Esophagus (tissue), 2 donors: ENCODE measurements around the gene GRID1. TPM values are rescaled to one million over a fixed set of nuclear protein-coding genes. Genes with fewer than 3 reads are reported as not detected.

Experiments
- H3K27ac ChIP-seq, 2 donors: one replicate each; pipeline ENCODE4 v1.5.1; 2013; ENCODE audit warnings: low read depth in 2 of 2, mild to moderate bottlenecking in 2 of 2, inconsistent platforms in 1 of 2, low read length in 1 of 2, moderate library complexity in 1 of 2
- H3K27me3 ChIP-seq, 2 donors: one replicate each; pipeline ENCODE4 v1.6.1; 2013; ENCODE audit warnings: low read length in 2 of 2, control low read depth in 1 of 2, mild to moderate bottlenecking in 1 of 2; ENCODE audit not compliant: insufficient read depth in 2 of 2, control insufficient read depth in 1 of 2
- H3K36me3 ChIP-seq, 2 donors: one replicate each; pipeline ENCODE4 v1.6.1; 2013; ENCODE audit warnings: low read length in 1 of 2; ENCODE audit not compliant: control insufficient read depth in 2 of 2, insufficient read depth in 2 of 2
- H3K4me1 ChIP-seq, 2 donors: one replicate each; pipeline ENCODE4 v1.6.1; 2013; ENCODE audit warnings: low read length in 1 of 2; ENCODE audit not compliant: control insufficient read depth in 2 of 2, insufficient read depth in 2 of 2
- H3K4me3 ChIP-seq, 2 donors: one replicate each; pipeline ENCODE4 v1.5.1; 2013; ENCODE audit warnings: low read length in 2 of 2, mild to moderate bottlenecking in 2 of 2, low read depth in 1 of 2, moderate library complexity in 1 of 2
- H3K9me3 ChIP-seq, 2 donors: one replicate each; pipeline ENCODE4 v1.6.1; 2013; ENCODE audit warnings: mild to moderate bottlenecking in 2 of 2, low read depth in 1 of 2, low read length in 1 of 2, moderate library complexity in 1 of 2; ENCODE audit not compliant: control insufficient read depth in 2 of 2, insufficient read depth in 1 of 2
- WGBS, 2 donors: extraction: QIAGEN DNeasy Blood & Tissue Kit; methylation state at CpG; one replicate each; pipeline ENCODE4 v1.1.7; 2013; 5-methylcytosine and 5-hydroxymethylcytosine counted together
- polyA plus RNA-seq, 2 donors: library from polyadenylated mRNA; stranded (reverse); fragments of 200-250 nt; gene quantifications; one replicate each; pipeline ENCODE4 v1.2.3, GENCODE V29; 2013
- donor health status: healthy with polysubstance abuse.
- donor health status: Bipolar disorder and iron deficiency.

The GRID1 gene
- polyA plus RNA-seq, 2 donors = 0.04 to 0.32 TPM

DNA sequence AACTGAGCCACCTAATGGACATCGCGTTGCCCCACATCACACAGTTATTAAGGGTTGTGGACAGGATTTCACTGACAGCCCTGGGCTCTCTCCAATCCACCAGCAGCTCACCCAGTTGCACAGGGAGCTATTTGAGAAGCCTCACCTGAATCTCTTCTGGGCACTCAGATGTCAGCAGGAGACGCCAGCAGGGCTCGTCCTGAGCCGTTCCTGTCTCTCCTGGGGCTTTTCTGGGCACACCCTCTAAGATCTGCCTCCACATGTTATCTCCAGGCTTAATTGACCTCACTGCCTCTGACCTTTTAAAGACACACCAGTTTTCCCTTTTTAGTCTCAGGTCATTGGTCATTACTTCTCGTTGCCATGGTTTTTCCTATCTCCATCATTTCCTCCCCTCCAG lies 63.0 kb downstream of the GRID1 start:
- H3K9me3 ChIP-seq = peaks cover 0 to 2% of the 10 kb centered on the region in 2 donors
- no peak overlapping the region for H3K4me3 ChIP-seq
- no peaks in the 10 kb centered on the region for H3K4me1 ChIP-seq
- 64 to 66% methylated on average over 6 of the region's 6 CpGs for WGBS, 2 donors
- no peaks in the 10 kb centered on the region for H3K27me3 ChIP-seq
- H3K36me3 ChIP-seq = no peaks in the 10 kb centered on the region
- no peak overlapping the region for H3K27ac ChIP-seq

DNA sequence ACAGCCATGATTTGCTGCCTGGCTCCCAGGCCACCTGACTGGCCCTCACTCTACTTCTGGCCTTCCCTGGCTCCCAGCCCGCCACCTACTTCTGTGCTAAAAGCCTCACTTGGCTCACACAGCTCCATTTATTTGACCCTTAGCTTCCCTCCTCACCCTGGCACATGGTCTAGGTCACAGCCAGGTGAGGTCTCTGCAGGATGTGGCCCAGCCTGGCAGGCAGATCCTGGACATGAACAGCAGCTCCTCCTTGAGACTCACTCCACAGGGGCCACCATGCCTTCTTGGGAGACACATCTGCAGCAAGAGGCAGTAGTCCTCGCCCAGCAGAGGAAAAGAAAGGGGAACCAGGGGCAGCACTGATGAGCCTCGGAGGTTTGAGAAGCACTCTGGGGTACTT lies 64.6 kb downstream of the GRID1 start:
- Histone ChIP-seq H3K9me3 (peaks cover 0 to 2% of the 10 kb centered on the region in 2 donors), H3K27ac (no peak overlapping the region), H3K36me3 (no peaks in the 10 kb centered on the region), H3K4me1 (no peaks in the 10 kb centered on the region), H3K4me3 (no peak overlapping the region), H3K27me3 (no peaks in the 10 kb centered on the region)
- WGBS, 2 donors = 71 to 79% methylated on average over 3 of the region's 3 CpGs

DNA sequence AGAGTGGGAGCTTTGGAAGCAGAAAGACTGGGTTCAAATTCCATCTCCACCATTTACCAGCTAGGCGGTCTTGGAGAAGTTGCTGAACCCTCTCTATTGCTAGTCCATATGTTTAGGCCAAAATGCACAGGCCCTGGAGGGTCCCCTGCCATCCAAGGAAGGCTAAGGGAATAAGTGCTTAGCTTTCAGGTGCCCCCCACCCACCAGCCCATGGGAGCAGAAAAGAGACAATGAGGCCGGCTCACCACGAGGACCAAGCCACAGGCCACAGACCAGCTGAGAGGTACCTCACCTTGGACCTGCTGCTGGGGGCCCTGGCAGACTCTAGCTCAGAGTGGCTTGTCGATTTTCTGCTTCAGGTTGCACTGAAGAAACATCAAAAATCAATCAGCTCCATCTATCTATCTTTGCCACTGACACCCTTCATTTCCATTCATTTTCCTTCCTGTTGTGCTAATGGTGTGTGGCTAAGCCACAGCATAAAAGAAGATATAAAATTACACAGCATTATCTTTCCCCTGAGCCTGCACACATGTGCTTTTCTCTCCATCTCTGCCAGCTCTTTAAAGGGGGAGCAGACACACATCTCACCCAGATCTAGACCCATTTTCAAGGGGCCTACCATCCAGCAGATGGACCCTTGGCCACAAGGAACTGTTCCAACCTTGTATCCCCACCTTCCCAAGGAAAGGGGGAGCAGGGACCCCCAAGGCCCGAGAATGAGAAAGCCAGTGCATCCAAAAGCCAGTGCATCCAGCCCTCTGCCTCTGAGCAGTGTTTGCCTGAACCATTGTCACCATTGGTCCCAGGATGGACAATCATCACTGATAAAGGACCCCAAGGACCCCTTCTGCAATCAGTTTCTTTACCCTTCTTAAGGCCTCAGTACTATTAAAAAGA lies 65.4 kb downstream of the GRID1 start:
- Histone ChIP-seq H3K27me3 (no peaks in the 10 kb centered on the region), H3K4me1 (no peaks in the 10 kb centered on the region), H3K27ac (no peak overlapping the region), H3K4me3 (no peak overlapping the region), H3K9me3 (peaks cover 0 to 2% of the 10 kb centered on the region in 2 donors), H3K36me3 (no peaks in the 10 kb centered on the region)
- WGBS, 2 donors = 74 to 78% methylated on average over 5 of the region's 5 CpGs

DNA sequence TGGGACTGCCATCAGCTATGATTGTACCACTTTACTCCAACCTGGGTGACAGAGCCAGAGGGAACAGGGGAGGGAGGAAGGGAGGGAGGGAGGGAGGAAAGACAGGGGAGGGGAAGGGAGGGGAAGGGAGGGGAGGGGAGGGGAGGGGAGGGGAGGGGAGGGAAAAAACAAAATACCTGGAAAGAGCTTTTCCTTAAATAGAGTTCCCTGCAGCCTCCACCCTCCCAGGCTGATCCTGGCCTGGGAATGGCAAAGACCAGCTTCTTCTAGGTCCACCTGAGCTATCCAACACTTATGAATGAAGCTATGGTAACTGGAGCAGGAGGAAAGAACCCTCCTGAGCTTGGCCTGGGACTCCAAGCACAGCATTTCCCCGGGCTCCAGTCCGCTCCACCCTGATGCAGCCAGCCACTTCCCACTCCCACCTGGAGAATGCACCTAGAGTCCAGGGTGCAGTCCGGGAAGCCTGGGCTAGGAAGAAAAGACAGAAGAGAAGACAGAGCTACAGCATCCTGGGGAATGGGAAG lies 66.1 kb downstream of the GRID1 start:
- Histone ChIP-seq H3K36me3 (no peaks in the 10 kb centered on the region), H3K4me3 (no peak overlapping the region), H3K4me1 (no peaks in the 10 kb centered on the region), H3K27ac (no peak overlapping the region), H3K27me3 (no peaks in the 10 kb centered on the region), H3K9me3 (peaks cover 0 to 4% of the 10 kb centered on the region in 2 donors)
- 77 to 81% methylated on average over 3 of the region's 3 CpGs for WGBS, 2 donors

DNA sequence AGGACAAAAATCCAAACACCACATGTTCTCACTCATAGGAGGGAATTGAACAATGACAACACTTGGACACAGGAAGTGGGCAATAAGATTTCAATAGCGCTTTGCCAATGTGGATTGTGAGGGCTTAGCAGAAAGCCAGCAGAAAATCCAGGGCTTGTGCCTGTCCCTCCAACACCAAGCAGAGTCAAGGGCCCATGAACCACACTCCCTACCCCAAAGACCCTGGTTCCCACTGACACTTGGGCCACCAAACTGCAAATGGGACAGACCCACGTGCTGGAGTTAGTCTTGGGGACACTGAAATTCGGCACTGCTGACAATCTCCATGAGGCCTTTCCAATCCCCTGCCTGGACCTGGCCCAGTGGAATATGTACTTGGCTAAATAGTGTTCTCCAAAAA lies 67.0 kb downstream of the GRID1 start:
- no peaks in the 10 kb centered on the region for H3K27me3 ChIP-seq
- WGBS, 2 donors = 74 to 85% methylated on average over 3 of the region's 3 CpGs
- no peak overlapping the region for H3K4me3 ChIP-seq

DNA sequence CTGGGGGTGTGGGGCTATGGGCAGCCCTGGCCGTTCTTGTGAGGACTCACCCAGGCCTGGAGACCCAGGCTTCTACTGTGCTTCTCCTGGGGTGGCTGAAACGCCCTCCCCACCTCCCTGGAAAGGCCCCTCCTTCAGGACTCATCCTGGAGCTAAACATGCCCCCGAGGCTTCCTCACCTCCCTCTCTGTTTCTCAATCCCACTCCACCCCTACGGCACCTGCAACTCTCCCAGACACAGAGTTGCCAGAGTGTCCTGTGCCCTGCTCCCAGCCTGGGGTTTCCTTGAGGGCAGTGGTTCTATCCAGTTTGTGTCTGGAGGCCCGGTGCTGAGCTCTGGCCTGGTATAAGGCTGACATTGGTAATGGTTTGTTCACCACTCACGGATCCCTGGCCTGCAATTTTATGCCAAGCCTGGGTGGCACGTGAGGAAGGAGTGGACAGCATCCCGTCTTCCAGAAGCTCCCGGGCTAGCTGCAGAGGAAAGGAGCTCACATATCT lies 68.0 kb downstream of the GRID1 start:
- WGBS, 2 donors = 63 to 71% methylated on average over 9 of the region's 9 CpGs

More for the DNA sequence above, 67.0 kb downstream of the GRID1 start:
- H3K36me3 ChIP-seq = no peaks in the 10 kb centered on the region
- no peaks in the 10 kb centered on the region for H3K4me1 ChIP-seq
- H3K9me3 ChIP-seq = peaks cover 0 to 4% of the 10 kb centered on the region in 2 donors
- no peak overlapping the region for H3K27ac ChIP-seq

DNA sequence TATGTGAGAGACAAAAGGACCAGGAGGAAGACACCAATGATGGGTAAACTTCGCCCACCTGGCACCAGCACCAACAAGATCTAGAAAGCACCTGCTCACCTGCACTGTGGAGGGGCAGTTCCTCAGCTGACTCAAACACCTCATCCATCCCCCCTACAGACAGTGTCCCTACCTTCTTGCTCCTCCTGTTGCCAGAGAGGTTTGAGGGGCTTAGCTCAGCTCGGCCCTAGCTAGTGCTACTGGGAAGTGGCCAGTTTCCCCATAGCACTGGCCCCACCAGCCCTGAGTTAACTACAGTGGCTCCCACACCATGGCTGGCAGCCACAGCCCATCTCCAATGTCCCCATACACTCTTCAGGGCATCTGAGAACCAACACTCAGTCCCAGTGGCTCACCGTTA lies 70.8 kb downstream of the GRID1 start:
- WGBS, 2 donors = 80 to 85% methylated on average over 3 of the region's 3 CpGs
- Histone ChIP-seq H3K9me3 (peaks cover 0 to 2% of the 10 kb centered on the region in 2 donors), H3K4me1 (no peaks in the 10 kb centered on the region), H3K4me3 (no peak overlapping the region), H3K27ac (no peak overlapping the region), H3K36me3 (no peaks in the 10 kb centered on the region), H3K27me3 (no peaks in the 10 kb centered on the region)

More for the DNA sequence above, 68.0 kb downstream of the GRID1 start:
- no peaks in the 10 kb centered on the region for H3K4me1 ChIP-seq
- H3K4me3 ChIP-seq = no peak overlapping the region
- H3K27ac ChIP-seq = no peak overlapping the region
- peaks cover 0 to 4% of the 10 kb centered on the region in 2 donors for H3K9me3 ChIP-seq
- no peaks in the 10 kb centered on the region for H3K36me3 ChIP-seq
- no peaks in the 10 kb centered on the region for H3K27me3 ChIP-seq

DNA sequence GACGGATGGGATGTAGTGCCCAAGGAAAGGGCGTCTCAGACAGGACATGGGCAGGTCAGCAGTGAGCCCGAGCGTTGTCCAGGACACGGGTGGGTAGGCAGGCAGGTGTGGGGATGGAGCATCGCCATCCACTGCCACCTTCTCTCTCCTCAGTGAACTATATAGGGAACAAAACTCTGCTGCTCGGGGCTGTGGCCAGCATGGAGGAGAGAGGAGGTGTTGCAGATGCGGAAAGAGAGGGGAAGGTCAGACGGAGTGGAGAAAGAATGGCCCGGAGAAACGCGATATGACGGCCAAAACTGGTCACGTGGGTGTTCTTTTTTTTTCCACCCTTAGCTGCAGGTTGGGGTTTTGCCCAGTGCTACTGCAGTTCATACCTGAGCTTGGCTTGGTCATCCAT lies 71.2 kb downstream of the GRID1 start:
- 85 to 87% methylated on average over 13 to 14 of the region's 14 CpGs for WGBS, 2 donors
- H3K27ac ChIP-seq = no peak overlapping the region
- no peaks in the 10 kb centered on the region for H3K4me1 ChIP-seq
- H3K27me3 ChIP-seq = no peaks in the 10 kb centered on the region
- no peak overlapping the region for H3K4me3 ChIP-seq
- no peaks in the 10 kb centered on the region for H3K36me3 ChIP-seq
- peaks cover 0 to 2% of the 10 kb centered on the region in 2 donors for H3K9me3 ChIP-seq

DNA sequence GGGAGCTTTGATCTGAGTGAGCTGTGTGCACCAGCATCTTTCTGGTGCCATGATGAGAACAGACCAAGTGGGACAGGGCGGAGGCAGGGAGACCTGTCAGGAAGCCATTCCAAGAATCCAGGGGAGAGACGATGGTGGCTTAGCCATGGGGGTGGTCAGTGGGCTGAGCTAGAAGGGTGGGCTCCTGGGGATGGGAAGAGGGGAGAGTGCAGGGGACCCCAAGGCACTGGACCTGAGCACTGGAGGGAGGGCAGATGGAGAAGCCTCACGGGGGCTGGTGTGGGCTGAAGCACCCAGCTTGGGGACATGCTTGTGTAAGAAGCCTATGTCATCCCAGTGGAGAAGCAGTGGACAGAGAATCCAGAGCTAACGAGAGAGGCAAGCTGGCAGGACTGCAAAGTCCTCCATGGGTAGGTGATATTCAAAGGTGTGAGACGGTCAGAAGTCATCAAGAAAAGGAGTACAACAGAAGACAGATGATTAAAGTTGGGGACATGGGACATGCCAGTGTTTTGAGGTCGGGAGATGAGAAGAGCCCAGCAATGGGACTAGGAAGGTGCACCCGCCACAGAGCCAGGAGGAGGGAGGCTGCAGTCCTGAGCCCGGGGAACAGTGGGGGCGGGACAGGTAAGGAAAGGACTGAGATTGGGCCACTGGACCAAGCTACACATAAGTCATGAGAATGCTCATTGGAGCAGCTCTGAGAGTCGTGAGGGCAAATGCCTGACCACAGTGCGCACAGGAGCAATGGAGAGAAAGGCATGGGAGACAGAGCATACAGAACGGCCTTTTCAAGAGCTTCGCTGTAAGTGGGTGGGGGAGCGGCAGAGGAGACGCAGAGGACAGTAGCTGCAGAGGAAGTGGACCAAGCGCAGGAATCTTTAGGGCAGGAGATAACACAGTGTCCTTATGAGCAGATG lies 72.0 kb downstream of the GRID1 start:
- no peak overlapping the region for H3K4me3 ChIP-seq
- H3K4me1 ChIP-seq = no peaks in the 10 kb centered on the region
- no peaks in the 10 kb centered on the region for H3K36me3 ChIP-seq
- no peak overlapping the region for H3K27ac ChIP-seq
- 83 to 85% methylated on average over 16 of the region's 16 CpGs for WGBS, 2 donors
- H3K27me3 ChIP-seq = no peaks in the 10 kb centered on the region
- H3K9me3 ChIP-seq = peaks cover 0 to 2% of the 10 kb centered on the region in 2 donors
